ENCODE measurements around the gene SMIM3. TPM values are rescaled to one million over a fixed set of nuclear protein-coding genes. Genes with fewer than 3 reads are reported as not detected.

The SMIM3 gene
- total and polyA plus RNA-seq, 2 of the 13 experiments (the other 11 are each of a cell fraction or from before 2014, with no cell fraction given) = 11.6 to 96.7 TPM

DNA sequence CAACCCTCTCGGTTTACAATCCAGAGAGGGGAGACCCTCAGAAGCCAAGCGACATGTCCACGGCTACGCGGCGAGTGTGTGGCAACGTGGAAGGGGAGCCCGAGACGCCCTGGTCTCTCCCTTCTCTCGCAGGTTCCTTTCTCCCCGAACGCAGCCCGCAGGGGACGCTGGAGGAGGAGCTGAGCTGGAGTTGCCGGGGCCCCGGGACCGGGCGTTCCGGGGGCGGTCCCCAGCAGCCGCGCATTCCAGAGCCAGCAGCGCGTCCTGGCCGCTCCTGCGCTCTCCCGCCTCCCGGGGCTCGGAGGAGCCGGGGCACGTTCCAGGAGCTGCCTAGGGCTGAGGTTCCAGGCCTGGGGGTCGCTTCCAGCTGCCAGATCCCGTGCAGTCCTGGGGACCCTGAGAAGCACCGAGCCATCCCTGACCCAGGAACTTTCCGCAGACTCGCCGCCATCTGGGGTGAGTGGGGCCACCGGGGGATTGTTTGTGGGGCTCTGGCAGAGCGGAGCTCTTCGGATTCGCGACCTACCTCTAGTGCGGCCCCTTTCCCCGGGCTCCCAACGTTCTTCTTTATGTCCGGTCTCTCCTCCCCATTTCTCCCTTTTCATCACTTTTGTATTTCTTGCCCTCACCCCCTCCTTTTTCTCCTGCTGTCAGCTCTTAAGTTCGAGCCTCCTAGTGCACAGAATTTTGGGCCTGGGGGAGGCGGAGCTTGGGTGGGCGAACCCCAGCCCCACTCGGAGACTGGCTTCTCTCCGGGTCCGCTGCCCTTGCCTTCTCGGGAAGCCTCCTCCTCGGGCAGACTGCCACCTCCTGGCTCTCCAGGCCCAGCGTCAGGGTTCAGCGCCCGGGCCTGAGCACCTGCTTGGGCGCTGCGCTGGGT lies at the start of gene SMIM3 (continued):
- TF ChIP-seq, protein P1, sequence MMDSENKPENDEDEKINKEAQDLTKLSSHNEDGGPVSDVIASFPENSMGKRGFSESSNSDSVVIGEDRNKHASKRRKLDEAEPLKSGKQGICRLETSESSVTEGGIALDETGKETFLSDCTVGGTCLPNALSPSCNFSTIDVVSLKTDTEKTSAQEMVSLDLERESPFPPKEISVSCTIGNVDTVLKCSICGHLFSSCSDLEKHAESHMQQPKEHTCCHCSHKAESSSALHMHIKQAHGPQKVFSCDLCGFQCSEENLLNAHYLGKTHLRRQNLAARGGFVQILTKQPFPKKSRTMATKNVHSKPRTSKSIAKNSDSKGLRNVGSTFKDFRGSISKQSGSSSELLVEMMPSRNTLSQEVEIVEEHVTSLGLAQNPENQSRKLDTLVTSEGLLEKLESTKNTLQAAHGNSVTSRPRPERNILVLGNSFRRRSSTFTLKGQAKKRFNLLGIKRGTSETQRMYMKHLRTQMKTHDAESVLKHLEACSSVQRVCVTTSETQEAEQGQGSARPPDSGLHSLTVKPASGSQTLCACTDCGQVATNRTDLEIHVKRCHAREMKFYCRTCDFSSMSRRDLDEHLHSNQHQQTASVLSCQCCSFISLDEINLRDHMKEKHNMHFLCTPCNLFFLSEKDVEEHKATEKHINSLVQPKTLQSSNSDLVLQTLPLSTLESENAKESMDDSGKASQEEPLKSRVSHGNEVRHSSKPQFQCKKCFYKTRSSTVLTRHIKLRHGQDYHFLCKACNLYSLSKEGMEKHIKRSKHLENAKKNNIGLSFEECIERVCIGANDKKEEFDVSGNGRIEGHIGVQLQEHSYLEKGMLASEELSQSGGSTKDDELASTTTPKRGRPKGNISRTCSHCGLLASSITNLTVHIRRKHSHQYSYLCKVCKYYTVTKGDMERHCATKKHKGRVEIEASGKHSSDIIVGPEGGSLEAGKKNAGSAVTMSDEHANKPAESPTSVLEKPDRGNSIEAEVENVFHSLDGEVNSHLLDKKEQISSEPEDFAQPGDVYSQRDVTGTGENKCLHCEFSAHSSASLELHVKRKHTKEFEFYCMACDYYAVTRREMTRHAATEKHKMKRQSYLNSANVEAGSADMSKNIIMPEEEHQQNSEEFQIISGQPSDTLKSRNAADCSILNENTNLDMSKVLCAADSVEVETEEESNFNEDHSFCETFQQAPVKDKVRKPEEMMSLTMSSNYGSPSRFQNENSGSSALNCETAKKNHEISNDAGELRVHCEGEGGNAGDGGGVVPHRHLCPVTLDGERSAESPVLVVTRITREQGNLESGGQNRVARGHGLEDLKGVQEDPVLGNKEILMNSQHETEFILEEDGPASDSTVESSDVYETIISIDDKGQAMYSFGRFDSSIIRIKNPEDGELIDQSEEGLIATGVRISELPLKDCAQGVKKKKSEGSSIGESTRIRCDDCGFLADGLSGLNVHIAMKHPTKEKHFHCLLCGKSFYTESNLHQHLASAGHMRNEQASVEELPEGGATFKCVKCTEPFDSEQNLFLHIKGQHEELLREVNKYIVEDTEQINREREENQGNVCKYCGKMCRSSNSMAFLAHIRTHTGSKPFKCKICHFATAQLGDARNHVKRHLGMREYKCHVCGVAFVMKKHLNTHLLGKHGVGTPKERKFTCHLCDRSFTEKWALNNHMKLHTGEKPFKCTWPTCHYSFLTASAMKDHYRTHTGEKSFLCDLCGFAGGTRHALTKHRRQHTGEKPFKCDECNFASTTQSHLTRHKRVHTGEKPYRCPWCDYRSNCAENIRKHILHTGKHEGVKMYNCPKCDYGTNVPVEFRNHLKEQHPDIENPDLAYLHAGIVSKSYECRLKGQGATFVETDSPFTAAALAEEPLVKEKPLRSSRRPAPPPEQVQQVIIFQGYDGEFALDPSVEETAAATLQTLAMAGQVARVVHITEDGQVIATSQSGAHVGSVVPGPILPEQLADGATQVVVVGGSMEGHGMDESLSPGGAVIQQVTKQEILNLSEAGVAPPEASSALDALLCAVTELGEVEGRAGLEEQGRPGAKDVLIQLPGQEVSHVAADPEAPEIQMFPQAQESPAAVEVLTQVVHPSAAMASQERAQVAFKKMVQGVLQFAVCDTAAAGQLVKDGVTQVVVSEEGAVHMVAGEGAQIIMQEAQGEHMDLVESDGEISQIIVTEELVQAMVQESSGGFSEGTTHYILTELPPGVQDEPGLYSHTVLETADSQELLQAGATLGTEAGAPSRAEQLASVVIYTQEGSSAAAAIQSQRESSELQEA (CRISPR knock-in tag; IDR thresholded peaks at IDR 0.05; ENCODE audit: not compliant biosample characterization) = peak; percentile 56
- TF ChIP-seq GLI4 (CRISPR knock-in tag; IDR thresholded peaks at IDR 0.05; ENCODE audit: borderline replicate concordance) = 0 out of 2 replicates have a peak, but pooled peaks have one; percentile 29
- TF ChIP-seq, protein P2, sequence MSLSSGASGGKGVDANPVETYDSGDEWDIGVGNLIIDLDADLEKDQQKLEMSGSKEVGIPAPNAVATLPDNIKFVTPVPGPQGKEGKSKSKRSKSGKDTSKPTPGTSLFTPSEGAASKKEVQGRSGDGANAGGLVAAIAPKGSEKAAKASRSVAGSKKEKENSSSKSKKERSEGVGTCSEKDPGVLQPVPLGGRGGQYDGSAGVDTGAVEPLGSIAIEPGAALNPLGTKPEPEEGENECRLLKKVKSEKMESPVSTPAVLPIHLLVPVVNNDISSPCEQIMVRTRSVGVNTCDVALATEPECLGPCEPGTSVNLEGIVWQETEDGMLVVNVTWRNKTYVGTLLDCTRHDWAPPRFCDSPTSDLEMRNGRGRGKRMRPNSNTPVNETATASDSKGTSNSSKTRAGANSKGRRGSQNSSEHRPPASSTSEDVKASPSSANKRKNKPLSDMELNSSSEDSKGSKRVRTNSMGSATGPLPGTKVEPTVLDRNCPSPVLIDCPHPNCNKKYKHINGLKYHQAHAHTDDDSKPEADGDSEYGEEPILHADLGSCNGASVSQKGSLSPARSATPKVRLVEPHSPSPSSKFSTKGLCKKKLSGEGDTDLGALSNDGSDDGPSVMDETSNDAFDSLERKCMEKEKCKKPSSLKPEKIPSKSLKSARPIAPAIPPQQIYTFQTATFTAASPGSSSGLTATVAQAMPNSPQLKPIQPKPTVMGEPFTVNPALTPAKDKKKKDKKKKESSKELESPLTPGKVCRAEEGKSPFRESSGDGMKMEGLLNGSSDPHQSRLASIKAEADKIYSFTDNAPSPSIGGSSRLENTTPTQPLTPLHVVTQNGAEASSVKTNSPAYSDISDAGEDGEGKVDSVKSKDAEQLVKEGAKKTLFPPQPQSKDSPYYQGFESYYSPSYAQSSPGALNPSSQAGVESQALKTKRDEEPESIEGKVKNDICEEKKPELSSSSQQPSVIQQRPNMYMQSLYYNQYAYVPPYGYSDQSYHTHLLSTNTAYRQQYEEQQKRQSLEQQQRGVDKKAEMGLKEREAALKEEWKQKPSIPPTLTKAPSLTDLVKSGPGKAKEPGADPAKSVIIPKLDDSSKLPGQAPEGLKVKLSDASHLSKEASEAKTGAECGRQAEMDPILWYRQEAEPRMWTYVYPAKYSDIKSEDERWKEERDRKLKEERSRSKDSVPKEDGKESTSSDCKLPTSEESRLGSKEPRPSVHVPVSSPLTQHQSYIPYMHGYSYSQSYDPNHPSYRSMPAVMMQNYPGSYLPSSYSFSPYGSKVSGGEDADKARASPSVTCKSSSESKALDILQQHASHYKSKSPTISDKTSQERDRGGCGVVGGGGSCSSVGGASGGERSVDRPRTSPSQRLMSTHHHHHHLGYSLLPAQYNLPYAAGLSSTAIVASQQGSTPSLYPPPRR (CRISPR knock-in tag; IDR thresholded peaks at IDR 0.05; ENCODE audit: borderline replicate concordance) = peak; percentile 50
- TF ChIP-seq, protein P3, sequence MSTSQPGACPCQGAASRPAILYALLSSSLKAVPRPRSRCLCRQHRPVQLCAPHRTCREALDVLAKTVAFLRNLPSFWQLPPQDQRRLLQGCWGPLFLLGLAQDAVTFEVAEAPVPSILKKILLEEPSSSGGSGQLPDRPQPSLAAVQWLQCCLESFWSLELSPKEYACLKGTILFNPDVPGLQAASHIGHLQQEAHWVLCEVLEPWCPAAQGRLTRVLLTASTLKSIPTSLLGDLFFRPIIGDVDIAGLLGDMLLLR (CRISPR knock-in tag; IDR thresholded peaks at IDR 0.05) = no peak; the same call in 1 of the 2 replicates
- peak; percentile 38; the same call in 1 of the 2 replicates for TF ChIP-seq IRF2 (CRISPR knock-in tag; IDR thresholded peaks at IDR 0.05)
- no peak for TF ChIP-seq ZNF230 (CRISPR knock-in tag; IDR thresholded peaks at IDR 0.05)
- TF ChIP-seq ESRRA (CRISPR knock-in tag; IDR thresholded peaks at IDR 0.05; ENCODE audit: low read depth) = 0 out of 2 replicates have a peak, but pooled peaks have one; percentile 24
- TF ChIP-seq DPF2 (CRISPR knock-in tag; IDR thresholded peaks at IDR 0.05; ENCODE audit: borderline replicate concordance, low read depth) = no peak
- TF ChIP-seq, protein P4, sequence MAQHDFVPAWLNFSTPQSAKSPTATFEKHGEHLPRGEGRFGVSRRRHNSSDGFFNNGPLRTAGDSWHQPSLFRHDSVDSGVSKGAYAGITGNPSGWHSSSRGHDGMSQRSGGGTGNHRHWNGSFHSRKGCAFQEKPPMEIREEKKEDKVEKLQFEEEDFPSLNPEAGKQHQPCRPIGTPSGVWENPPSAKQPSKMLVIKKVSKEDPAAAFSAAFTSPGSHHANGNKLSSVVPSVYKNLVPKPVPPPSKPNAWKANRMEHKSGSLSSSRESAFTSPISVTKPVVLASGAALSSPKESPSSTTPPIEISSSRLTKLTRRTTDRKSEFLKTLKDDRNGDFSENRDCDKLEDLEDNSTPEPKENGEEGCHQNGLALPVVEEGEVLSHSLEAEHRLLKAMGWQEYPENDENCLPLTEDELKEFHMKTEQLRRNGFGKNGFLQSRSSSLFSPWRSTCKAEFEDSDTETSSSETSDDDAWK (CRISPR knock-in tag; IDR thresholded peaks at IDR 0.05) = no peak
- TF ChIP-seq SP1 (IDR thresholded peaks at IDR 0.05) = no peak
- TF ChIP-seq SP1 (CRISPR knock-in tag; IDR thresholded peaks at IDR 0.05) = peak; percentile 46; the same call in 1 of the 2 replicates
- TF ChIP-seq, protein P5, sequence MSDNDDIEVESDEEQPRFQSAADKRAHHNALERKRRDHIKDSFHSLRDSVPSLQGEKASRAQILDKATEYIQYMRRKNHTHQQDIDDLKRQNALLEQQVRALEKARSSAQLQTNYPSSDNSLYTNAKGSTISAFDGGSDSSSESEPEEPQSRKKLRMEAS (IDR thresholded peaks at IDR 0.05) = peak; percentile 65

Measured in HepG2 (cell line).